CD4-positive, alpha-beta T cell treated with Interleukin-17A for 1 hour (primary cell): ENCODE results near the gene WDR86.
A peak's percentile ranks its signal among the peaks of the same experiment; 100 is the strongest.

ENCODE experiments used
- DNase-seq: peaks from one replicate; pipeline ENCODE4 v3.0.0-alpha.2; 2020

WDR86 gene

GRCh38 chr7:151389768-151390597 lies 19.9 kb downstream of the WDR86 start:
- no peak for DNase-seq

DNA sequence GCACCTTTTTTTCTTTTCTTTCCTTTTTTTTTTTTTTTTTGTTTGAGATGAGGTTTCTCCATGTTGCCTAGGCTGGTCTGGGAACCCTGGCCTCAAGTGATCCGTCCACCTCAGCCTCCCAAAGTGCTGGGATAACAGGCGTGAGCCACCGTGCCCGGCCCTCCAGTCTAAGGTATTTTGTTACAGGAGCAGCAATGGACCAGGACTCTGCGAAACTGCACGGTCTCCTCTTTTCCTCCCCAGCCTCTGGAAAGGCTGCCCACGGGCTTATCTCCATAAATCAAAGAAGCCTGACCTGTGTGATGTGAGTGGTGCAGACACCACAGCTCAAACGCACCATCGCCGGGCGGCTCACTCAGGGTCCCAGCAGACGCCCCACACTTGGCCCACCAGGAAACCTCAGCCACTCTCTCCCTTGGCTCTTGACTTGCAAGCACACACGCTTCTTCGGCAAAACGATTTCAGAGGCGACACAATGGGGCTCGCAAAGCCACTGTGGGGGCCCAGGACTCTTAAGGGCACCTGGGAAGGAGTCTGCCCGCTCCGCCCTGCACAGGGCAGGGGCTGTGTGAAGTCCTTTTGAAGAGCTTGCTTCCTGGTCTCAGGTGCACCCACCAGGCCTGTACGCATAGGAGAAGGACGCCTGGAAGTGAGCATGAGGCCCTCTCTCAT lies 20.6 kb downstream of the WDR86 start:
- no peak for DNase-seq

DNA sequence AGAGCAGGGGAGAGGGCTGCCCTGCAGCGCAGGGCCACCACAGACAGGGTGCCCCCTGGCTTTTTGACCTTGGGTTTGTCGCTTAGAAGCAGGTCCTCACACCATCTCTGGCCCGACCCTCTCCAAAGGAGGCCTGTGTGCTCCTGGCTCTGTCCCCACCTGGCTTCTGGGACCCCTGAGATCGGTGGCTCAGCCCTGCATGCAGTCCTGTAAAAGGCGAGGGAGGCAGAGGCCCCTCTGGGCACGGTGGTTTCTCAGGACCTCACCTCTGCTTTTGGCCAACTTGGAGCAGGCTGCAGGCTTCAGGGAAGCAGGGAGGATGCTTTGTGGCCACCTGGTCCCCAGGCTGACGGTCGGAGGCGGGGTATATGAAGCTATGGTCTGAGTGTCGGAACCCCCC lies 21.4 kb downstream of the WDR86 start:
- DNase-seq, result no peak

- no peak for DNase-seq
Measured at GRCh38 chr7:151388007-151388297, 21.9 kb downstream of the WDR86 start.

GRCh38 chr7:151387161-151388006 lies 22.5 kb downstream of the WDR86 start:
- no peak for DNase-seq

DNA sequence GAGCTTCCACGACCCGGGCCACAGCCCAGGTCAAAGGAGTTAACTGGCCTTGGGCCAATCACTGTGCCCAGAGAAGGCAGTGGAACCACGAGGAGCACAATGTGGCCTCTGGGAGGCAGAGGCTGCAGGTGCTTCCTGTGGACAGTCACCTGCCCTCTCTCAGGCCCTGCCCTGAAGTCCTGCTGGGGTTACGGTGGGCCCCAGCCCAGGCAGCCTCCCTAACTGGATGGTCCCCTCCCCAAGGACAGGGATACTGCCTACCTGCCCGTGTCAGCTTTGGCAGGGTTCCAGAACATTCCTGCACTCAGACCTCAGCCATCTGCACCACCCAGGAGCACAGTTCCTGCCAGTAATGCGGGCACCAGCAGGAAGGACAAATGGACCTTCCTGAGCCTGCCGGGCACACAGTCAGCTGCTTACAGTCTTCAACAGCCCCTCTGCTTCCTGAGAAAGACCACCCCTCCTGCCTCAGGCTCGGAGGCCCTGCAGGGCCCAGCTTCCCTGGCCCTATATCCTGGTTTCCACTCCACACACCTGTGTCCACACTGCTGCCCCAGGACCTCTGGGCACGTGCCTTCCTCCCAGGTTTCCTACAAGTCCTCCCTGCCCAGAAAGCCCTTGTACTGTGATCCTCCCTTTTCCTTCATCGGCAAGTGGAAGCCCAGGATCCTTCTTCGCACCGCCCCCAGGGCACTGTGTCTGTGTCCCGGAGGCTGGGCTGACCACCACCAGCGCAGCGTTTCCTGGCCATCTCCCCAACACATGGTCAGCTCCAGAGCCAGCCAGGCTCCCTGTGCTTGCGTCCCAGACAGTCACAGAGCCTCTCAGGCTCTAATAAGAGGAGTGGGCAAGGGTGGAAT lies 23.3 kb downstream of the WDR86 start:
- no peak for DNase-seq

- no peak for DNase-seq
Measured at GRCh38 chr7:151385626-151386300, 24.1 kb downstream of the WDR86 start.

- no peak for DNase-seq
Measured at GRCh38 chr7:151384776-151385625, 24.8 kb downstream of the WDR86 start.

DNA sequence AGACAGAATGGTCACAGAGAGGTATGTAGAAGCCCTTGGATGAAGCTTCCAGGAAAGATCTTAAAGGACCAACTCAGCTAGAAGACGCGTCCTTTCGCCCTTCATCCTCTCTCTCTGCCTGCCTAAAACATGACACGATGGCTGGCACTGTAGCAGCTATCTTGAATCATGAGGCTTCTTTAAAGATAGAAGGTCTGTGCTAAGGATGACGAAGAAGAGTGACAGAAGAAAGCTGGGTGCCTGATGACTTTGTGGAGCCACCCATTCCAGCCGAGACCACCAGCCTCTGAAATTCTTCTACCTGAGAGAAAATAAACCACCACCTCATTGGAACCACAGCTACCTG lies 25.5 kb downstream of the WDR86 start:
- no peak for DNase-seq

- no peak for DNase-seq
Measured at GRCh38 chr7:151383638-151384351, 26.0 kb downstream of the WDR86 start.

DNA sequence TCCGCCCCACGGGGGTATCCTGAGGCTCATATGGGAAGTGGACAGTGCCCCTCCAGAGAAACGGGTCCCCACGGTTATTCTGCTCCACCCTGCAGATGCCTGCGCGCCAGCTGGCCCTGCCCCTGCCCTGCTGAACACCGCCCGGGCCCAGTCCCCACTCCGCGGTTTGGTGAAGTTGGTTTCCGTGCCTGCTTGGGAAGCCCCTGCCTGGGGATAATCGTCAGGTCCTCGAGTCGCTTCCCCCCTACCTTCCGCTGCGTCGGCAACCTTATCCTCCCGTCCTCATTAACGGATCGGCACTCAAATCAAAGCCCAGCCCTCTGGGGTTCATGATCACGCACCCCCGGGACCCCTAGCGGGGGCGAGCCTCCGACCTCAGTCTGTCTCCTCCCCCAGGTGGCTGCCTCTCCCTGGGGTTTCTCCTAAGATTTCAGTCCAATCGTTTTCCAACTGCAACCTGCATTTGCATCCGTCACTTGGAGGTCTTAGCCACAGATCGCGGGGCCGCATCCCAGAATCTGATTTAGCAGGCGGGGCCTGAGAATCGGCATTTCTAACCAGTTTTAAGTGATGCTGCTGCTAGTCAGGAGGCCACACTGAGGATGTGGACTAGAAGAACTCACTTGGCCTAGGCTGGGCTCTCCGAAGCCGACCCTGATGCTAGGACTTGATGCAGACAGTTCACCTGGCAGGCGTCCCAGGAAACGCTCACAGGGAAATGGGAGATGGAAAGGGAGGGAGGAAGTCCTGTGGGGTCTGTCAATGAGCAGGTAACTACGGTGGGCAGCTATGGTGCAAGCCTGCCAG lies 27.6 kb downstream of the WDR86 start:
- peak; percentile 74 for DNase-seq

- DNase-seq, result peak; percentile 71
Measured at GRCh38 chr7:151381348-151382078, 28.3 kb downstream of the WDR86 start.

DNA sequence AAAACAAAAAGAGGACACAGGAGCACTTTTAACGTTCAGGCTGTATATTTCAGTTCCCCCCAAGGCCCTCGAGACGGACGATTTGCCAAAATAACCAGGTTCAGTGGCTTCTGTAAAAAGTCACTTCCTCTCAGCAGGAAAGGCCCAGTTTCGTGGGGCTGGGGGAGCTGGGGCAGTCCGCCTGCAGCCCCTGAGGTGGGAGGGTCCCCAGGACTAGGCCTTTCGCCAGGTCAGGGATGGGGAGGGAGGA lies 28.8 kb downstream of the WDR86 start:
- peak; percentile 14 for DNase-seq

DNA sequence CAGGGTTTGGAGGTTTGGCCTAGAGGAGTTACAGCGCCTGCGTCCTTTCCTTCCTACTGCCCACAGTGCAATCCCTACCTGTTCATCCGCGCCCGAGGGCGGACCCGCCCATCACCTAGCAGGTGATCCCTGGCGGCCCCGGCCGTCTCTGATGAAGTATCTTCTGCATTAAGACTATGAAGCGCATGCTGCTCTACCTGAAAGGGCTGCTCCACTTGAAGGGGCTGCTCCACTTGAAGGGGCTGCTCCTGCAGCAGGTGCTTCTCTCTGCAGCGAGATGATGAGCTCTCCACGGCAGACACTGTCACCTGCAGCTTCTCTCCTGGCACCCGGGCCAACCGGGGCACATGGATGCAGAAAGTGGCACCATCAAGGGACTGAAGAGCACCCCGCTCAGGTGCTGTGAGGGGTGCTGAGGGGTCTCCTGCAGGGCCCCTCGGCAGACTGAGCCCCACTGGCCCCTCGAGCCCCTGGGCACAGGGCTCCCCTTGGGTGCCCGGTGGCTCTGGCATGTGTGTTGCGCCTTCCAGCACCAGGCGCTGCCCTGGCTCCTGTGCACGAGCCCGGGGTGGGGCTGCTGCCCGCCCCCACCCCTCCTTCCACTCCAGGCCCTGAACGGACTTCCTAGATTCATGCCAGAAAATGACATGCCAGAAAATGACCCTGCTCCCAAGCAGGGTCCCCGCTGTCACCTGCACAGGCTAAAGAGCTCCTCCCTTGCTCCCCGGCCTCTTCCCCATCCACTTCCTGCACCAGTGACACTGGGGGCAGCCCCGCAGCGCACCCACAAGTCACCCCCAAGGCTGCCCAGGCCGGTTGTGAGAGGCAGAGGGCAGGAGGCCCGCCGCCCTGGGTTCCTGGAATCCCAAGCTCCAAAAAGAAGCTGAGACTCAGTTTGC lies 29.4 kb downstream of the WDR86 start:
- no peak for DNase-seq

DNA sequence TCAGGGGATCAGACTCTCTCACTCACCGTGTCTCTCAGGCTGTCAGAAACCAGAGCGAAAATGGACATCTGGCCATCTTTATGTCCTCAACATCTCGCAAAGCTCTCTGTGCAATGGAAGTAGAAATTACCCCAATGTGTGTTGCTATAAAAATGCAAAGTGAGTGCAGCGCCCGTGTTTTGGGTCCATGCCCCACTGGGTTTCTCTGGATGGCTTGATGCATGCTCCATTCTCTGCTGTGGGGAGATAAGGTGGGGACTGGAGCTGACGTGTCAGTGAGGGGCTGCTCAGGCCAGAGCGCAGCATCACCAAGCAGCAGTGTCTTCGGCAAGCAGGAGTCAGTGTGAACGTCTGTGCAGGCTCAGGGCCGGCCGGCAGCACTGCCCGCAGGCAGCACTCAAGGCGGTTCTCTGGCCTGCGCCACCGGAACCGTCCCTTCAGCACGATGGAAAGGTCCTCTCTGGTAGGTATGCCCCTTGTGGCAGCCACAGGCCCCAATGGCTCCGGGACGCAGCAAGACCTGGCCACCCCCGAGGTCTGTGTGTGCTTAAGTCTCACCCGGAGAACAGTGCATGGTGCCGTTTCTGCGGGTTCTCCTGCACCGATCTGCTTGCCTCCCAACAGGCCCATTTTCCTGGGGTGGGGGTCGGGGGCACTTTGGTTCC lies 30.2 kb downstream of the WDR86 start:
- no peak for DNase-seq

DNA sequence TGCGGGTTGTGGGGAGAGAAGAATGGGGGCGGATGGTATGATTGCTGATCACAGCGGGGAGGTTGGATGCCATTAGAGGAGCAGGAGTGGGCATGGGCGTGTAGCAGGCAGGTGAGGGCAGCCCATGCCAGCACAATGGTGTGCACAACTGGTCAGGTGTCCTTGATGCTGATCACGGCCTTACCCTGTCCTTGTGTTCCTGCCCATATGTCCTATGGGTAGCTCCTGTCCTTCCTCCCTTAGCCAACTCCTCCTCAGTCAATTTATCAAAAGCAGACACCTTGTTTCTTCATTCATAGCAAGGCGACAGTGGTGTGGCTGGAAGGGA lies 30.7 kb downstream of the WDR86 start:
- no peak for DNase-seq

DNA sequence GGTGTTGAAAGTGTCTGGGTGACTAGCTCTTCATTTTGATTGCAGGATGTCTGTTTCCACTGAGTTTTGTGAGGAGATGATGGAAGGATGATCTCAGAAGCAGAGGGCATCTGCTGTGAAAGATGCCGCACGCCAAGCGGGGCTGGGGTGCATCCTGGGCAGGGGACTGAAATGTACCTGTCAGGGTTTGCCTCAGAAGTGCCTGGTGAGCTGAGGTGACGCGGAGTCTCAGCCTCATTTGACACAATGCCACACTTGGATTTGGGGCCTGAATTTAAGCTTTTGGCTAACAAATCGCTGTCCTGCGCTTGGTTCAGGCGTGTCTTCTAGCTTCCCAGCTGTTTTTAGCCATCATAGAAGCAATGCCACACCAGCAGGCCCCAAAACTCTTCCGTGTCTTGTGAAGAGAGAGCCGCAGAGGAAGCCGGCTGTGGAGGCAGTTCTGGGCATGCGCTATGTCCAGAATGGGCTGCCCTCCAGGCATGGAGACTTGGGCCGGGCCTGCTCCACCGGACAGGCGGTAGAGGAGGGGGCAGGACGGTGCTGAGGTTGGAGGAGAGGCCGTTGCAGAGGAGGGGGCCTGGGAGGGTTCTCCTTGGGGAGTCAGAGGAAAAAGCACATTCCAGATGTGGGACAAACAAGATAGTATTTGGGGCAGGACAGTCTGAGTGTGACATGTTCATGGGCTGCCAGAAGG lies 31.2 kb downstream of the WDR86 start:
- no peak for DNase-seq
